H1 (cell line): ENCODE measurements around the gene HGFAC. TPM values are rescaled to one million over a fixed set of nuclear protein-coding genes. Genes with fewer than 3 reads are reported as not detected.

ENCODE experiments used
- CTCF ChIA-PET: fragments of 300-600 bp; sonication (Branson Sonifier 250); formaldehyde crosslinking; loops from one replicate; lab custom pipeline; 2021; ENCODE audit not compliant: partially characterized antibody; lab: Charles Lee
- POLR2A ChIA-PET: fragments of 300-600 bp; sonication (Branson Sonifier 250); formaldehyde crosslinking; loops from one replicate; lab custom pipeline; 2021; ENCODE audit warnings: inconsistent platforms; ENCODE audit not compliant: partially characterized antibody; lab: Charles Lee
- DNase-seq, 2 experiments: peaks; one replicate each; pipeline versions ENCODE4 v3.0.0 to v3.0.0-alpha.2; 2010 to 2022; ENCODE audit warnings: low spot score in 2 of 2, low read depth in 1 of 2, mixed read lengths in 1 of 2
- FAIRE-seq: peaks from 2 replicates; lab custom pipeline; 2011; peaks lifted over from hg19 to GRCh38; lab: Jason Lieb, UNC
- H2AFZ ChIP-seq: 2 replicates; pipeline ENCODE4 v1.8.1; 2012; ENCODE audit warnings: low read length, inconsistent platforms
- H2AK5ac ChIP-seq: 2 replicates; pipeline ENCODE4 v1.6.1; 2013; ENCODE audit warnings: low read depth, low read length
- H2BK120ac ChIP-seq: replicated peaks from 2 replicates; pipeline ENCODE3; 2013; ENCODE audit warnings: low read depth, low read length, inconsistent platforms
- H2BK12ac ChIP-seq: 2 replicates; pipeline ENCODE4 v1.6.1; 2013; ENCODE audit warnings: low read depth, low read length
- H2BK15ac ChIP-seq: 2 replicates; pipeline ENCODE4 v1.6.1; 2013; ENCODE audit warnings: low read length
- H2BK20ac ChIP-seq: 2 replicates; pipeline ENCODE4 v1.6.1; 2013; ENCODE audit warnings: low read length
- H2BK5ac ChIP-seq: 2 replicates; pipeline ENCODE4 v1.6.1; 2013; ENCODE audit warnings: low read depth, low read length
- H3K14ac ChIP-seq: 2 replicates; pipeline ENCODE4 v1.6.1; 2013; ENCODE audit warnings: inconsistent platforms; ENCODE audit not compliant: insufficient read length
- H3K18ac ChIP-seq: 2 replicates; pipeline ENCODE4 v1.6.1; 2013; ENCODE audit warnings: low read length; ENCODE audit errors: extremely low read depth
- H3K23ac ChIP-seq: 2 replicates; pipeline ENCODE4 v1.6.1; 2013; ENCODE audit warnings: inconsistent platforms; ENCODE audit not compliant: insufficient read length
- H3K23me2 ChIP-seq: 2 replicates; pipeline ENCODE4 v1.6.1; 2013; ENCODE audit warnings: low read depth, low read length
- H3K27ac ChIP-seq: 2 replicates; pipeline ENCODE4 v1.6.1; 2011; ENCODE audit warnings: low read depth, low read length, inconsistent platforms
- H3K27me3 ChIP-seq, 4 experiments: replicated peaks in 1 of 4; 1 replicate in 1 of 4; 2 replicates in 3 of 4; pipeline versions ENCODE4 v1.6.1 to v1.8.1; 2011 to 2013; ENCODE audit warnings: low read length in 3 of 4, mild to moderate bottlenecking in 3 of 4, inconsistent platforms in 2 of 4, mixed read lengths in 2 of 4, moderate library complexity in 1 of 4; ENCODE audit not compliant: control insufficient read depth in 3 of 4, insufficient read depth in 3 of 4; ENCODE audit errors: extremely low read depth in 1 of 4
- H3K36me3 ChIP-seq, 4 experiments: 2 replicates each; pipeline versions ENCODE4 v1.6.1 to v1.8.1; 2011 to 2013; ENCODE audit warnings: mild to moderate bottlenecking in 4 of 4, low read length in 3 of 4, moderate library complexity in 2 of 4, control low read depth in 1 of 4, inconsistent platforms in 1 of 4; ENCODE audit not compliant: insufficient read depth in 4 of 4, control insufficient read depth in 2 of 4
- H3K4ac ChIP-seq: replicated peaks from 2 replicates; pipeline ENCODE3; 2013; ENCODE audit warnings: low read length, low read depth, mixed read lengths, inconsistent platforms; ENCODE audit not compliant: insufficient read length
- H3K4me1 ChIP-seq, 4 experiments: replicated peaks in 1 of 4; 1 replicate in 1 of 4; 2 replicates in 3 of 4; pipeline versions ENCODE4 v1.6.1 to v1.8.1; 2011 to 2013; ENCODE audit warnings: low read length in 3 of 4, inconsistent platforms in 2 of 4, mixed read lengths in 1 of 4; ENCODE audit not compliant: insufficient read depth in 4 of 4, control insufficient read depth in 3 of 4
- H3K4me2 ChIP-seq, 2 experiments: 2 replicates each; pipeline versions ENCODE4 v1.6.1 to v1.8.1; 2011 to 2013; ENCODE audit warnings: low read depth in 2 of 2, low read length in 2 of 2, control low read depth in 1 of 2, inconsistent platforms in 1 of 2, mild to moderate bottlenecking in 1 of 2; ENCODE audit not compliant: insufficient read depth in 1 of 2
- H3K4me3 ChIP-seq, 4 experiments: fragments of 200-600, 300-600 bp in 1 of 4; sonication (generic), shearing (Covaris generic), sonication (Bioruptor Twin) in 1 of 4; 2 replicates each; pipeline versions ENCODE4 v1.5.1 to v1.8.1; 2011 to 2016; ENCODE audit warnings: low read length in 4 of 4, low read depth in 3 of 4, control low read depth in 2 of 4, inconsistent platforms in 2 of 4, mild to moderate bottlenecking in 2 of 4, mixed read lengths in 1 of 4, moderate library complexity in 1 of 4; ENCODE audit not compliant: insufficient read depth in 2 of 4; ENCODE audit errors: extremely low read depth in 1 of 4
- H3K56ac ChIP-seq: replicated peaks from 2 replicates; pipeline ENCODE3; 2013; ENCODE audit warnings: low read depth, mild to moderate bottlenecking, mixed read lengths, low read length, inconsistent platforms; ENCODE audit not compliant: insufficient read length
- H3K79me1 ChIP-seq: 2 replicates; pipeline ENCODE4 v1.6.1; 2013; ENCODE audit warnings: low read depth, low read length, control low read depth
- H3K79me2 ChIP-seq, 2 experiments: 2 replicates each; pipeline versions ENCODE4 v1.6.1 to v1.8.1; 2012 to 2013; ENCODE audit warnings: low read length in 2 of 2, mild to moderate bottlenecking in 2 of 2, inconsistent platforms in 1 of 2; ENCODE audit not compliant: insufficient read depth in 2 of 2, control insufficient read depth in 1 of 2
- H3K9ac ChIP-seq, 4 experiments: replicated peaks in 1 of 4; 1 replicate in 1 of 4; 2 replicates in 3 of 4; pipeline versions ENCODE4 v1.6.1 to v1.8.1; 2011 to 2013; ENCODE audit warnings: low read depth in 3 of 4, low read length in 3 of 4, control low read depth in 2 of 4, mild to moderate bottlenecking in 2 of 4, moderate library complexity in 2 of 4, inconsistent platforms in 1 of 4; ENCODE audit errors: extremely low read depth in 1 of 4
- H3K9me3 ChIP-seq, 2 experiments: 2 replicates each; pipeline versions ENCODE4 v1.6.1 to v1.8.1; 2012 to 2013; ENCODE audit warnings: mild to moderate bottlenecking in 2 of 2, moderate library complexity in 2 of 2, control low read depth in 1 of 2, inconsistent platforms in 1 of 2, low read depth in 1 of 2, low read length in 1 of 2, mixed read lengths in 1 of 2; ENCODE audit not compliant: insufficient read depth in 2 of 2
- H4K20me1 ChIP-seq, 2 experiments: replicated peaks in 1 of 2; 2 replicates each; pipeline versions ENCODE3 to v1.8.1; 2011 to 2013; ENCODE audit warnings: inconsistent platforms in 2 of 2, low read length in 2 of 2, mild to moderate bottlenecking in 1 of 2; ENCODE audit not compliant: insufficient read depth in 2 of 2, control insufficient read depth in 1 of 2
- H4K5ac ChIP-seq: 2 replicates; pipeline ENCODE4 v1.6.1; 2013; ENCODE audit warnings: low read length, low read depth, mixed read lengths, inconsistent platforms; ENCODE audit not compliant: insufficient read length
- H4K8ac ChIP-seq: 2 replicates; pipeline ENCODE4 v1.8.0; 2013; ENCODE audit warnings: mild to moderate bottlenecking, moderate library complexity, low read length, inconsistent platforms; ENCODE audit not compliant: insufficient read depth; ENCODE audit errors: extremely low read depth
- H4K91ac ChIP-seq: replicated peaks from 2 replicates; pipeline ENCODE3; 2013; ENCODE audit warnings: low read length, mixed read lengths, inconsistent platforms; ENCODE audit not compliant: insufficient read length
- BACH1 ChIP-seq: IDR thresholded peaks from 2 replicates; pipeline ENCODE4 v1.6.1; 2012; ENCODE audit warnings: low read length, improper control_type of control experiment
- CBX5 ChIP-seq: fragments of 300-800, 300-1000 bp; sonication (generic); IDR thresholded peaks from 2 replicates; pipeline ENCODE4 v1.7.1; 2016; ENCODE audit warnings: antibody characterized with exemption, low read length, low read depth
- CHD1 ChIP-seq: IDR thresholded peaks from 2 replicates; pipeline ENCODE4 v1.6.1; 2012; ENCODE audit warnings: low read depth, low read length, improper control_type of control experiment
- MAFK ChIP-seq: IDR thresholded peaks from 2 replicates; pipeline ENCODE4 v1.6.1; 2012; ENCODE audit warnings: low read depth, mild to moderate bottlenecking, improper control_type of control experiment, low read length
- WGBS, 2 experiments: shearing (Covaris generic) in 1 of 2; methylation state at CpG; one replicate each; pipeline versions ENCODE4 v1.1.6 to v1.1.7; 2013 to 2015; ENCODE audit warnings: low lambda C conversion rate in 2 of 2, mixed read lengths in 2 of 2, inconsistent platforms in 1 of 2, low coverage in 1 of 2, missing lambda C conversion rate in 1 of 2; ENCODE audit not compliant: insufficient replicate concordance in 2 of 2, insufficient coverage in 1 of 2, insufficient read length in 1 of 2; ENCODE audit errors: extremely low coverage in 1 of 2, missing lambda C conversion rate in 1 of 2; 5-methylcytosine and 5-hydroxymethylcytosine counted together
- polyA plus RNA-seq, 7 experiments: library from polyadenylated mRNA; depleted of rRNA in 3 of 7; stranded (reverse) in 5 of 7; unstranded in 2 of 7; fragments of >200 nt in 5 of 7; fragments of 200-250 nt in 2 of 7; gene quantifications; 1 replicate in 5 of 7; 2 replicates in 1 of 7; 4 replicates in 1 of 7; pipeline versions ENCODE4 v1.2.1 to v1.2.3, GENCODE V29; 2011 to 2013; ENCODE audit warnings: missing spikeins in 2 of 7, mixed read lengths in 2 of 7
- total RNA-seq: library from RNA; stranded (reverse); fragmentation: NEBNext Ultra II Directional; extraction: Animal tissue kit (Norgen Biotek cat#: 25700); gene quantifications from 2 replicates; pipeline ENCODE4 v1.2.1, GENCODE V29; 2021

Gene HGFAC
- total and polyA plus RNA-seq, 2 of the 8 experiments (the other 6 are each of a cell fraction or from before 2014, with no cell fraction given), result 0.14 to 0.15 TPM

- H3K27ac ChIP-seq, result no peak overlapping the region
- H3K4ac ChIP-seq, result peak overlapping the region; percentile 69
- H3K79me1 ChIP-seq, result no peaks in the 10 kb centered on the region
- H3K27me3 ChIP-seq, result peaks cover 20 to 85% (median 68%) of the 10 kb centered on the region in 4 experiments
- H2BK120ac ChIP-seq, result no peak overlapping the region
- TF ChIP-seq CBX5 (no peak), MAFK (no peak), BACH1 (no peak), CHD1 (no peak)
- peaks cover 0 to 37% (median 22%) of the 10 kb centered on the region in 4 experiments; a peak in 6 of 7 replicates for H3K4me1 ChIP-seq
- peak overlapping the region; percentile 65 for H4K91ac ChIP-seq
- H3K9ac ChIP-seq, result no peak overlapping the region
- H4K20me1 ChIP-seq, result peaks cover 0 to 8% of the 10 kb centered on the region in 2 experiments
- 0 out of 2 replicates have a peak overlapping the region, but pooled peaks have one; percentile 35 for H2BK5ac ChIP-seq
- no peak overlapping the region for H2BK15ac ChIP-seq
- H3K9me3 ChIP-seq, result no peaks in the 10 kb centered on the region
- WGBS, 2 experiments, result 89% methylated on average over 41 of the region's 45 CpGs; no CpG with 5 or more reads in 1 of the 2 experiments
- no peak overlapping the region for H4K5ac ChIP-seq
- ChIA-PET POLR2A (interaction anchor here (1.1 to 1.4 kb wide), 3 partner anchors 9 to 12 kb away, joined by 4 read pairs; no protein-coding TSS in a partner anchor), CTCF (interaction anchor here (0.8 to 5.8 kb wide), 4 partner anchors 29 to 40 kb away, joined by 3 to 32 read pairs (median 4); no protein-coding TSS in a partner anchor)
- H3K79me2 ChIP-seq, result no peaks in the 10 kb centered on the region
- no peak overlapping the region for H3K14ac ChIP-seq
- H3K18ac ChIP-seq, result 0 out of 2 replicates have a peak overlapping the region, but pooled peaks have one; percentile 60
- peaks cover 3% of the 10 kb centered on the region; the same call in 1 of the 2 replicates for H3K23me2 ChIP-seq
- FAIRE-seq (no peak), DNase-seq (no peak)
- H3K4me3 ChIP-seq, result no peak overlapping the region
- H3K23ac ChIP-seq, result no peak overlapping the region
- H2AK5ac ChIP-seq, result 0 out of 2 replicates have a peak overlapping the region, but pooled peaks have one; percentile 24
- H2BK20ac ChIP-seq, result peak overlapping the region; percentile 48; the same call in 1 of the 2 replicates
- H2AFZ ChIP-seq, result no peak overlapping the region
- H2BK12ac ChIP-seq, result peak overlapping the region; percentile 33; the same call in 1 of the 2 replicates
- no peaks in the 10 kb centered on the region for H3K36me3 ChIP-seq
- H3K56ac ChIP-seq, result no peak overlapping the region
- no peak overlapping the region for H4K8ac ChIP-seq
- H3K4me2 ChIP-seq, result no peak overlapping the region
These were observed 42.5 kb downstream of the HGFAC start for GRCh38 chr4:3484057-3484973.
